Keratinocyte (primary cell): ENCODE measurements around the gene ACVR1B.

Source experiments
- EZH2 ChIP-seq: IDR thresholded peaks from one replicate; pipeline ENCODE4 v1.6.1; 2012; ENCODE audit warnings: inconsistent platforms, mild to moderate bottlenecking, low read length, moderate library complexity
- TF ChIP-seq, protein P1 (sequence below), 3 experiments: IDR thresholded peaks in 1 of 3; conservative IDR thresholded peaks in 1 of 3; optimal IDR thresholded peaks in 1 of 3; 2 replicates in 2 of 3; 3 replicates in 1 of 3; pipeline versions ENCODE3 to v1.5.1; 2011; ENCODE audit warnings: low read length in 3 of 3, mild to moderate bottlenecking in 3 of 3, moderate library complexity in 2 of 3, control low read depth in 1 of 3, inconsistent platforms in 1 of 3; ENCODE audit not compliant: insufficient read depth in 2 of 3; ENCODE audit errors: extremely low read depth in 1 of 3

DNA sequence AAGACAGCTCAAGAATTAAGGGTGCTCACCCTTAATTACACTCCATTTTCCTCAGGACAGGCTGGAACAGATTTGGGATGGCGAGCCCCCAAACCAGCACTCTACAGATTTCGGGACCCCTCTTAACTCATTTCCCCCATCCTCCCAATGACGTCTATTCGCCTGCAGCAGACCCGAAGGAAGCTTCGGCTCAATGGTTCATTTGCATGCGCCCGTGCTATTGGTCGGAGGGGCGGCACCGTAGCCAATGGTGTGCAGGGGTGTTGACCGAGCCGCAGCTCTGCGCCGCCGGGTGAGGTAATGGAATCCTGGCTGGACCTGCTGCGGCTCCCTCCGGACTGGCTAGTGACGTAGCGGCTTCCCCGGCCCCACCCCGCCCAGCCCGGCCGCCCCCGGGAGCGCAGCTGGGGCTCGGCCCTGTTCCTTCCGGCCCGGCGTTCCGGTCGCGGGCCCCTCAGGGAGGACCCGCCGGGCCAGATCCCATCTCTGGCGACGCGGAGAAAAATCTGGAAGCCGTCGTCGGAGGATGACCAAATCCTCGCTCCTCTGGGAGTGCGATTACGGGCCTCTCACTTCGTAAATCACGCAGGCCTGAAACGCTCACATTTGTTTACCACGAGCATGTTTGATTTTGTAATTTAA, 81.4 kb downstream of the ACVR1B start:
- TF ChIP-seq, protein P1, sequence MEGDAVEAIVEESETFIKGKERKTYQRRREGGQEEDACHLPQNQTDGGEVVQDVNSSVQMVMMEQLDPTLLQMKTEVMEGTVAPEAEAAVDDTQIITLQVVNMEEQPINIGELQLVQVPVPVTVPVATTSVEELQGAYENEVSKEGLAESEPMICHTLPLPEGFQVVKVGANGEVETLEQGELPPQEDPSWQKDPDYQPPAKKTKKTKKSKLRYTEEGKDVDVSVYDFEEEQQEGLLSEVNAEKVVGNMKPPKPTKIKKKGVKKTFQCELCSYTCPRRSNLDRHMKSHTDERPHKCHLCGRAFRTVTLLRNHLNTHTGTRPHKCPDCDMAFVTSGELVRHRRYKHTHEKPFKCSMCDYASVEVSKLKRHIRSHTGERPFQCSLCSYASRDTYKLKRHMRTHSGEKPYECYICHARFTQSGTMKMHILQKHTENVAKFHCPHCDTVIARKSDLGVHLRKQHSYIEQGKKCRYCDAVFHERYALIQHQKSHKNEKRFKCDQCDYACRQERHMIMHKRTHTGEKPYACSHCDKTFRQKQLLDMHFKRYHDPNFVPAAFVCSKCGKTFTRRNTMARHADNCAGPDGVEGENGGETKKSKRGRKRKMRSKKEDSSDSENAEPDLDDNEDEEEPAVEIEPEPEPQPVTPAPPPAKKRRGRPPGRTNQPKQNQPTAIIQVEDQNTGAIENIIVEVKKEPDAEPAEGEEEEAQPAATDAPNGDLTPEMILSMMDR (optimal IDR thresholded peaks at IDR 0.05 in 1 of 3, IDR thresholded peaks at IDR 0.05 in 1 of 3, conservative IDR thresholded peaks at IDR 0.05 in 1 of 3; ENCODE audit: extremely low read depth in 1 of 3, insufficient read depth in 2 of 3, low read length in 3 of 3), result no peak
- no peak for TF ChIP-seq EZH2
